NCI-H82 treated with DMSO at 0.1 percent for 48 hours (cell line): ENCODE data around the gene ATP6V1D.
"Not testable (repeated sequence)": the region's sequence is repeated elsewhere in the genome, so short reads cannot be mapped to it uniquely, and the experiment has no call there.

Source experiments
- DNase-seq: peaks from one replicate; lab custom pipeline; 2025; ENCODE audit not compliant: unreplicated experiment; lab: John Stamatoyannopoulos, UW

ATP6V1D gene

DNA sequence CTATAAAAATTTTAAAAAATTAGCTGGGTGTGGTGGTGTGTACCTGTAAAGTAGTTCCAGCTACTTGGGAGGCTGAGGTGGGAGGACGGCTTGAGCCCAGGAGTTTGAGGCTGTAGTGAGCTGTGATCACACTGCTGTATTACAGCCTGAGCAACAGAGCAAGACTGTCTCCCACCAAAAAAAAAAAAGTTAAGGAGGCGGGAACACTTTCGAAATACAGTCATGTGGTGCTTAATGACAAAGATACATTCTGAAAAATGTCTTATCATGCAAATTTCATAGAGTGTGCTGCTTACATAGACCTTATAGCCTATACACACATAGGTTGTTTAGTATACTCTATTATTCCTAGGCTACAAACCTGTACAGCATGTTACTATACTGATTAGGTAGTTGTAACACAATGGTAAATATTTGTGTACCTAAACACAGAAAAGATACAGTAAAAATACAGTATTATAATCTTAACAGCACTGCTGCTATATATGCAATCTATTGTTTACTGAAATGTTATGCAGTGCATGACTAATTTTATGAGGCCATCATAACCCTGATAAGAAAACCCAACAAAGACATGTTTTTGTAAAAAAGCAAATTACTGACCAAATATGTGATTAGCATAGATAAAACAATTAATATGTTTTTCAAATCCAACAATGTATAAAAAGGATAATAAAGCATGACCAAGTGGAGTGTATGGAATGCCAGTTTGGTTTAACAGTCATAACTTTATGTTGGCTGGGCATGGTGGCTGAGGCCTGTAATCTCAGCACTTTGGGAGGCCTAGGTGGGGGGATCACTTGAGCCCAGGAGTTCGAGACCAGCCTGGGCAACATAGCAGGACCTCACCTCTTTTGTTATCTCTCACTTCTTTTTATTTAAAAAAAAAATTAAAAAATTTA, 11.9 kb upstream of the ATP6V1D start:
- DNase-seq, result no peak

DNA sequence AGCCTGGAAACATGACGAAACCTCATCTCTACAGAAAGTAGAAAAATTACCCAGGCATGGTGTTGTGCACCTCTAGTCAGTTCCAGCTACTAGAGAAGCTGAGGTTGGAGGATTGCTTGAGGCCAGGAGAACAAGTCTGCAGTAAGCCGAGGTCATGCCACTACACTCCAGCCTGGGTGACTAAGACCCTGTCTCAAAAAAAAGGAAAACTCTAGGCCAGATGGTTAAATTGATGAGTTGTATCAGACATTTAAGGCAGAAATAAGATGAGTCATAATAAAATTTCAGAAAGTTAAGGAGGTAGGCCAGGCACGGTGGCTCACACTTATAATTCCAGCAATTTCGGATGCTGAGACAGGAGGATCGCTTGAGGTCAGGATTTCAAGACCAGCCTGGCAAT, 11.2 kb upstream of the ATP6V1D start:
- no peak for DNase-seq

DNA sequence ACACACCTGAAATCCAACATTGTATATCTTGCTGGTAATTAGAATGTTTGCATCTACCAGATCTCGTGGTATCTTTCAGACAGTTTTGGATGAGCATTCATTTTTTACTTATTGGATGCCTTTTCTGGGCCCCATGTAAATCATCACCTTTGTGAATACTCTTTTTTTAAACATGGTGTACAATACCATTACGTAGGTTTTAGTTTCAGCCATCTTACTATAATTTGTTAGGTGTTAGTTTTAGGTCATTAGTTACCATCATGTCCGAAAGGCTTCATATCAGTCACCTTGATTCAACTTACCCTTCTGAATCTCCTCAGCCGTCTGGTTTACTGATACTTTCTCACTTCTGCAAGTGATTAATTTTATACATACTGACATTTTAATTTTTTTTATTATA, 5.9 kb upstream of the ATP6V1D start:
- no peak for DNase-seq

DNA sequence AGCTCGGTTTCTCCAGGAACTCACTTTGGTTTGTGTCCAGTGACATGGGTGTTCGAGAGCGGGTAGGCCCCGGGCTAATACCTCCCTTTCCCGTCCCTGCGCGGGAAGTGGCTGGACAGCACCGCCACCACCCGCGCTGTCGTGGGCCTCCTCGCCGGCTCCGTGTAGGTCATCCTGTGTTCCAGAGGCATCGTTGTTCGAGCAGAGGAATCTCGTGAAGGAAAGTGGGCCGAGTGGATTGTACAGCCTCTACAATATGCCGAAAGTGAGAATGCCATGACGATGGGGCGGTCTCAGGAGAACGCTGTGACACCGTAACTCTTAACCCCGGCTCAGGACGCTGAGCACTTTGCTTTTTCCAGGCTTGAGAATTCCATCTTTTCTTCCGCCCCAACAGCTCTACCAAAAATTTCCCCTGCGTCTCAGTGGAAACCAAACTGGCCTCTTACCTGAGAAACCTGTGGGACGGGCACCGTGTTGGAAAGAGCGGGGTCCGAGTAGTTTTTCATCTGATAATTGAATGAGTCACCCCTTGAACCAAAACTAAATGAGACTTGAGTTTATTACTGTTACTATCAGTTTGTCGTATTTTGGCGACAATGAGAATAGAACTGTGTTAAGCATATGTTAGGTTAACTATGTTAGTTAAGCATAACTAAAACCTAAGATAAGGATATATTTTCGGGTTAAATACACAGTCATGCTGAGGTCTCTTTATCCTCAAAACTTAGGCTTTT, 1.0 kb upstream of the ATP6V1D start:
- no peak for DNase-seq

DNA sequence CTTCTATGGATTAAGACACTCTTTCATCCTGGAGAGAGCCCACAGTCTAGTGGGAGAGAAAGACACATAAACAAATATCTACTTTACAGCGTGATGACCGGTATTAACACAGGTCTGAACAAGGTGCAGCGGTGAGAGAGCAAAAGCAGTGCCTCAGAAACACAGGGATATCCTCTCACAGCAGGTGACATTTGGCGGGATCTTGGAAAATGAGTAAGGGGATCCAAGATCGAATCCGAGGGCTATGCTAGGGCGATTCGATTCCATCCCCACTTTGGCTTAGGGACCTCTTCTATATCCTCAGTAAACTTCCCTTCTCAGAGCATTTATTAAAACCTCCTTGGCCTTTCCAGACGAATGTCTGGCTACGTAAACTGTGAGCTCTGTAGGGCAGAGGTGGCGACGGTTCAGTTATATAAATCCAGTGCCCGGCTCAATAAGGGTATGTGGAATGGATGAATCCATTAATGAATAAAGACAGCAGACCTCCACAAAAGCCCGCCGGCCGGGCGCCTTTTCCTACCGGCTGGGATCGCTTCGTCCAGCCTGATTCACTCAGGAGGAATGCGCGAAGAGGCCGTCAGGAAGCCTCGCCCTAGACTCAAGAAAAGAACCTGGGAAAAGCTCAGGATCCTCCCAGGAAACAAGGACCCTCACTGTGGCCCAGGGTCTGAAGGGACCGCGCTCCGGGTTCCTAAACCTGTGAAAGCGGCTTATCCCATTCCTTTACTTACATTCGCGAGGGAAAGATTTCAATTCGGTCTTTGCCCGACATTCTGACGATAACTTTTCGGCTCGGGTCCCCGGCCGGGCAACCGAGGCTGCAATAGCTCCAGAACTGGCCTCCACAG, 455 bp downstream of the ATP6V1D start:
- no peak for DNase-seq

DNA sequence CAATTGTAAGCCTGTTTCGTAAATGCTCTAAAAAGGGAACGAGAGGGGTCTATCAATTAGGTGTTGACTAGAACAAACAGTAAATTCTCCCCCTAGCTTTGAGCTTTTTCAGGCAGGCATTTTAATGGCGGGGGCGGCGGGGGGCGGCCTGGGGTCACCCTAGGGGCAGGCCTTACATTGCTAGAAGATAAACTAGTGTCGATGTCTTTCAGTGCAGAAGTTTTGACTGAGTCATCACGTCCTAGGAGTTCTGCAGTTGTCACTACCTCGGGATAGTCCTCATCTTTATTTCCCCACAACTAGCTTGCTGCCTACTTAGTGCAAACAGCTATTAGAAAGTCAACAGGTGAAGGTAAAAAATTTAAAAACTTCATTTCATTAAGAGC, 1.6 kb downstream of the ATP6V1D start:
- DNase-seq, result no peak

DNA sequence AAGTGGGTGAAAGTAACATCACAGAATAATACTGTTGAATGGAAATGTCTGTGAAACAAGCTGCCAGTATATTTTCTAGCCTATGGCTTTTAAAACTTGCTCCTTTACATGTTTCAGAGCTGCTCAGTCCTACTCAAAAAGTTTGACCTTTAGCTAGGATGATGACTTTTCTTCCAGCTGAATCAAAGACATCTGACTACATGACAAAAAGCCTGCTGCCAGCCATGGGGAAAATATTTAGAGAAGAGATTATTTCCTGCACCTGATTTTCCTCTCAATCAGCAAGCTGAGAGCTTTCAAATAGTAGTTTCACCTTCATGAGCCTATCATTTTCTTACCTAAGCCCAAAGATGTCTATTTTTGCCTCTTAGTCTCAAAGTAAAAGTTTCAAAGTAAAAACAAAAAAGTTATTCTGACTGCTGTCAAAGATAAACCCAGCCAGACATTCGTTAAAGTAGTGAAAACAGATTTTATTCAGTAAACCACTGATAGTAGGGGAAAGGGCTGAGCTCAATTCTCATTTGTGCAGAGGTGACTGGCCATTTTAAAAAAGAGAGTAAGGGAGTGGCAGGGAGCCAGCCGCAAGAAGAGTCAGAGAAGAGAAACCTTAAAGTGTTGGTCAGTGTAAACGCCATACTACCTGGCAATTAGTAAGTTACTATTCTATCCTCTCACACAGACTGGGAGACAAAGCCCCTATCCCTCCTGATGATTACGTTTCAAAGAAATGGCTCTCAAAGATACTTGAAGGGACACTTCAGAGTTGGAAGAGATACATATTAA, 2.2 kb downstream of the ATP6V1D start:
- DNase-seq, result no peak

DNA sequence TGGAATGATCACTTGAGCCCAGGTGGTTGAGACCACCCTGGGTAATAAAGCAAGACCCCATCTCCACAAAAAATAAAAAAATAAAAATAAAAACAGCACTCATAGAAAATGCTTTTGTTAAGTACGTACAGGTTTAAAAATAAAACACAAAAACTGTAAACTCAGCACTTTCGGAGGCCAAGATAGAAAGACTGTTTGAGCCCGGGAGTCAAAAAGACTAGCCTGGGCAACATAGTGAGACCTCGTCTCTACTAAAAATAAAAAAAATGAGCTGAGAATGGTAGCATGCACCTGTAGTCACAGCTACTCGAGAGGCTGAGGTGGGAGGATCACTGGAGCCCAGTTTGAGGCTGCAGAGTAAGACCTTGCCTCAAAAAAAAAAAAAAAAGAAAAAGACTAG, 7.5 kb downstream of the ATP6V1D start:
- no peak for DNase-seq

DNA sequence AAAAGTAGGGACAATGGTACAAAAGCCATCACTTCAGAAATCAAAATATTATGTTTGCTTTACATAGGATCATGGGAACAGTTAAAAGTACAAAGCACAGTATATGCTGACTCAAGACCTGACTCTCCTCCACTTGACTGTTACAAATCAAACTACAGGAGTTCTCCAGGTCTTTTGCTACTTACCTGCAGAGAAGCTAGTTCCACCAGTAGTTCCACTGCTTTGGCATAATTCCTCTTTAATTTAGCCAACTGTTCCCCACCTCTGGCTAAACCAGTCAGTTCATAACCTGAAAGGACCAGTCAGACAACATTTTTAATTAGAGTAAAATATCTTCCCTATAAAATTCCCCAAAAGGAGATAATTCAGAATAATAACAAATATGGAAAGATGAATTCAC, 14.0 kb downstream of the ATP6V1D start:
- no peak for DNase-seq

DNA sequence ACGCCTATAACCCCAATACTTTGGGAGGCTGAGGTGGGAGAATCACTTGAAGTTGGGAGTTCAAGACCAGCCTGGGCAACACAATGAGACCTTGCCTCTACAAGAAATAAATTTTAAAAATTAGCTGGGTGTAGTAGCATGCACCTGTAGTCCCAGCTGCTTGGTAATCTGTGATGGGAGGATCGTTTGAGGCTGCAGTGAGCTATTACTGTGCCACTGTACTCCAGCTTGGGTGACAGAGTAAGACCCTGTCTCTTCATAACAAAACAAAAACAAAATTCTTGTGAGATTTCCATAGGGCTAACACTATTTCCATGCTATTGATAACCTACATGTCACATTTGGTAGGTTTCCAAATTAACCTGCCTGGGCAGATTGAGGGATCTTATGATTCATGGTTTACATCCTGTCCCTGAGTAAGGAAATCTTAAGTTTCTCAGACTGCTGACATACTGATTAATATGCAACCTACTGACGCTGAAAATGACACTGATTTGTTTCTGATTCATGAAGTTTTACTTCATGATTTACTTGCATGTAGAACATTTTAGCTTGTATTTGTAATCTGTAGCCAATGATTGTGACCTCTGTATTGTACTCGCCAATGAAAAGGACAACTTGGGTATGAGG, 15.9 kb downstream of the ATP6V1D start:
- DNase-seq, result no peak

DNA sequence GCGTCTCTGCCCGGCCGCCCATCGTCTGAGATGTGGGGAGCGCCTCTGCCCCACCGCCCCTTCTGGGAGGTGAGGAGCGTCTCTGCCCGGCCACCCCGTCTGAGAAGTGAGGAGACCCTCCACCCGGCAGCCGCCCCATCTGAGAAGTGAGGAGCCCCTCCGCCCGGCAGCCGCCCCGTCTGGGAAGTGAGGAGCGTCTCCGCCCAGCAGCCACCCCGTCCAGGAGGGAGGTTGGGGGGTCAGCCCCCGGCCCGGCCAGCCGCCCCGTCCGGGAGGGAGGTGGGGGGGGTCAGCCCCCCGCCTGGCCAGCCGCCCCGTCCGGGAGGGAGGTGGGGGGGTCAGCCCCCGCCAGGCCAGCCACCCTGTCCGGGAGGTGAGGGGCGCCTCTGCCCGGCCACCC, 18.4 kb downstream of the ATP6V1D start:
- not testable (repeated sequence) for DNase-seq

DNA sequence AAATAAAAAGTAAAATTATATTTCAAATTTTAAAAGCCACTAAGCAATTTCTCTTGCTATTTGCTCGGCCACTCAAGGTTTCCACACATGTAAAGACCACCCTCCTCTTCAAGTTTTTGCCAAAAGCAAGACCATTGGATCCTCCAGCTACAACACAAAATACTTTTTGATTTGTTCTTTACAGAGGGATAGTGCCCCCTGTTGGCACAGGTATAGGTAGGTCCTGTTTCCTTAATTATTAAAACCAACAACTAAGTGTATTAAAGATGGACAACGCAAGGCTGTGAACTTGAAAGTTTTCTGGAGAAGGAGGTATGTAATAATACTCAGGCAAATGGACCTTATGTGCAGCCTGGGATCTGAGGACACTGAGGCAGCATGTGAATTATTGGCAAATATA, 23.8 kb downstream of the ATP6V1D start:
- DNase-seq, result no peak

DNA sequence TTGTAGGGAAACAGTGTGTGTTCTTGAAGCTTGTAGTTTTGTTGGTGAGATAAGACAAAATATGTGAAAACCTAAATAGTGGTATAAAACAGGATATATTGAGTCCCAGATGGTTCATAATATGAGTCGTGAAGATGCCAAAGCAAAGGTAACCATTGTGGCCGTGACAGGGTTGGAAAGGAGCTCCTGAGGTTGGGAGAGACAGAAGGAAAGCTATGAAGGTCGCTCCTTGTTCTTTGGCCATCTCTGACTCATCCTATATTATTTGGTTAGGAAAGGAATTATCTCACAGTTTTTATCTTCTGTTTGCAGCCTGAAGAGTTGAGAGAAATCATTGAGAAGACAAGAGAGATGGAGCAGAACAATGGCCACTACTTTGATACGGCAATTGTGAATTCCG, 27.1 kb downstream of the ATP6V1D start:
- DNase-seq, result no peak

DNA sequence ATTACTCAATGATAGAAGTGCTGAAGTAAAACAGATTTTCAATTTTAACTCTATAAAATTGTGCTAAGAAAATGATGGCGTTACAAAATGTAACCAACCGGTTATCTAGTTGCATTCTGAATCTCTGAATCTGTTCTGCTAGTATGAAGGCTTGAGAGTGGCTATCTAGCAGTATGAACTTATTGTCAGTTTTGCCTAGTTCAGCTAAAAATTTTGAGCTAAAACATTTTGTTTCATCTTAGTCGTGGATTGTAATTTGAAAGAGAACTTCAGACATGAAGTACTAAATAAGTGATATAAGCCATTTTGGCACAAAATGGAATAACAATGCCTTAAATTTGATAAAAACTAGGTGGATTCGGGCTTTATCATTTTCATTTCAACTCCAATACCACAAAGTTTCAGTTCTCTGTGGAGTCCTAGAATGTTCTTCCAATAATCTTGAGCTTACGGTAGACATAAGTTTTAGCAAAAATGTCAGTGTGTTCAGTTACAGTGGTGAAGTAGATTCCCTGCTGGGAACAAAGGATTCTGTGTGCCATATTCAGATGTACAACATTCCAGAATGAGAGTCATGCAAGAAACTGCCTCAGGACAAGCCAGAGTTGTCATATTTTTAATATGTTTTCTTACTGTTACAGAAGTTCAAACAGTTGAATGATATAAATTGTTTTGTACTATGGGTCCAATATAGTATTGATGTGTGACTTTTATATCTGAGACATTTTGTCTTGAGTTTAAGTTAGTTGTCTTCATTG, 28.1 kb downstream of the ATP6V1D start:
- no peak for DNase-seq

DNA sequence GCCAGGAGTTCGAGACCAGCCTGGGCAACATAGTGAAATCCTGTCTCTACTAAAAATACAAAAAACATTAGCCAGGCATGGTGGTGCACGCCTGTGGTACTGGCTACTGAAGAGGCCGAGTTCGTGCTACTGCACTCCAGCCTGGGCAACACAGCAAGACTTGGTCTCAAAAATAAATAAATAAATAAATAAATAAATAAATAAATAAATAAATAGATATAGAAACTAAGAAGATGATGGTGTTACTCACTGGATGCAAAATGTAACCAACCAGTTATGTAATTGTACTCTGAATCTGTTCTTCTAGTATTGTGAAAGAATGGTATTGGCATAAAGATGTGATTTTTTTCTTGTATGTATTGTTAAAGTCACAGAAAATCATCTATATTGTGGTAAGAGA, 29.9 kb downstream of the ATP6V1D start:
- DNase-seq, result not testable (repeated sequence)

DNA sequence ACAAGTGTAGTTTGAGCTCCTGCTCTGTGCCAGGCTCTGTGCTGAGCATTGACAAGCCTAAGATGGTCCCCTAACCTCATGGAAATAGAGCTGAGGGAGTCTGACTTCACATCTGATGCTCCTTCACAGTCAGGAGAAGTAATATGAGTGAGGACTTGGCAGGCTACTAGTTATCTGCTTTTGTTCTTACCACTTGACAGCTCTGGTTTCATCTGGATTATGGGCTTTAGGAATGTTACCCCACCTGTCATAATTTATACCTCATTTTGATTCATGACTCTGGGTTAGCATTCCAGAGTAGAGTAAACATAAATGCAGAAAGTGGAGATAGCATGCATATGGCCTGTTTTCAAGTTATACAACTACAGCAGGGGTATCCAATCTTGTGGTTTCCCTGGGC, 40.5 kb downstream of the ATP6V1D start:
- DNase-seq, result no peak

DNA sequence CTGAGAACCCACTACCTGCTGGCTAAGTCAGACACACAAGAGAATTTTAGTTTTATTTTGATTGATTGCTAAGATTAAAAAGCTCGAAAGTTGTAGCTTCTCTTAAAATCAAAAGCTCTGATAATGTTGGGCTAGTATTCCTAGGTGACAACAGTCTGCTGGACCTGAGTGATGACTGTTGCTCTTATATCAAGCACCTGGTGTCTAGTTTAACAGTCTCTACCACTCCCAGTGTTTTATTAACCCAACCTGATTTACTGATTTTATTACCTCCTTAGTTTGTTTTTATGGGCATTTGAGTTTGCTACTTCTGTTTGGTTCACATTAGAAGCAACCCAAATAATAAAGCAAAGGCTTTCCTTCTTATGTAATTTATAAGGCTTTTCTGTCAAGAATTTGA, 41.8 kb downstream of the ATP6V1D start:
- no peak for DNase-seq

DNA sequence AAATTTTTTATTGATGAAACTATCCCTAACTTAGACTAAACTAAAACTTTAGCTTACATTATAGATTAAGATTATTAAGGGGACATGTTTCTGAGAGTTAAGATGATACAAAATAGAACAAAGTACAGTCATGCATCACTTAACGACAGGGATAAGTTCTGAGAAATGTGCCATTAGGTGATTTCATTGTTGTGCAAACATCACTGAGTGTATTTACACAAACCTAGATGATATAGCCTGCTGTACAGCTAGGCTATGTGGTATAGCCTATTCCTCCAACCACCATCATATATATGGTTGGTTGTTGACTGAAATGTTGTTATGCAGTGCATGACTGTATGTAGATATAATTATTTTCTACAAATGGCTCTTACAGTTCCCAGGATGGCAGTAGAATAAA, 46.5 kb downstream of the ATP6V1D start:
- DNase-seq, result no peak

DNA sequence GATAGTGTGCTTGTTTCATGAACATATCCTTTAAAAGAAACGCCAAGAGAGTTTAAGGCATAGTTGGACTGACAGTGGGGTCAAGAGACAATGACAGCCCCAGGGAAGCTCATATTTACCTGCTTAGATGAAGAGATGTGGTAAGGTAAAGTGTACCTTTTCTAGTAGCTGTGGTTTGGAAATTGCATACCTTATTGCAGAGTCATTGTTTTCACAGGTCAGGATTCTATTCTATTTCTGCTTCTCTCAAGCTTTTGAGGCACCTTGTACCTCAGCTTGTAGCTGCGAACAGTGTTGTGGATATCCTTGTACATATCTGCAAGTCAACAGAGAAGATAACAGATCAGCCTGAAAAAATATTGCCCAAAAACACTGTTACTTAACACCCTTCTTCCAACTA, 47.7 kb downstream of the ATP6V1D start:
- DNase-seq, result no peak
